Sigmoid colon (tissue), 7 donors: Measurements from ENCODE around the gene JMJD1C. TPM values are rescaled to one million over a fixed set of nuclear protein-coding genes. Genes with fewer than 3 reads are reported as not detected.

Experiments used
- DNase-seq: peaks from one replicate; pipeline ENCODE4 v3.0.0-alpha.2; 2019
- H3K27ac ChIP-seq, 4 donors: fragments of 200-600 bp; sonication (generic); one replicate each; pipeline ENCODE4 v1.5.1; 2016 to 2019; ENCODE audit warnings: mild to moderate bottlenecking in 1 of 4
- H3K27me3 ChIP-seq, 3 donors: fragments of 200-600 bp; sonication (generic); one replicate each; pipeline ENCODE4 v1.5.1; 2019; ENCODE audit warnings: mild to moderate bottlenecking in 1 of 3
- H3K36me3 ChIP-seq, 4 donors: fragments of 200-600 bp; sonication (generic); one replicate each; pipeline ENCODE4 v1.5.1; 2016 to 2019
- H3K4me1 ChIP-seq, 4 donors: fragments of 200-600 bp; sonication (generic); one replicate each; pipeline ENCODE4 v1.5.1; 2017 to 2019
- H3K4me3 ChIP-seq, 4 donors: fragments of 200-600 bp; sonication (generic); one replicate each; pipeline ENCODE4 v1.5.1; 2017 to 2019; ENCODE audit warnings: mild to moderate bottlenecking in 2 of 4, moderate library complexity in 1 of 4
- H3K9me3 ChIP-seq, 4 donors: fragments of 200-600 bp in 3 of 4; sonication (generic) in 3 of 4; one replicate each; pipeline versions ENCODE4 v1.5.1 to v1.6.1; 2013 to 2019
- CTCF ChIP-seq, 4 experiments: fragments of 450-650 bp in 3 of 4; fragments of 200-600 bp in 1 of 4; IDR thresholded peaks; one replicate each; pipeline ENCODE4 v1.5.1; 2016 to 2019; ENCODE audit warnings: antibody characterized with exemption in 4 of 4, mild to moderate bottlenecking in 3 of 4, moderate library complexity in 2 of 4
- EP300 ChIP-seq, 4 donors: sonication (generic); formaldehyde crosslinking; IDR thresholded peaks; one replicate each; pipeline ENCODE4 v1.6.1; 2017; ENCODE audit warnings: antibody characterized with exemption in 4 of 4
- POLR2A ChIP-seq, 2 donors: fragments of 450-650 bp; IDR thresholded peaks; one replicate each; pipeline ENCODE4 v1.6.1; 2016; ENCODE audit warnings: antibody characterized with exemption in 2 of 2, mild to moderate bottlenecking in 2 of 2, moderate library complexity in 2 of 2
- POLR2AphosphoS5 ChIP-seq, 4 donors: sonication (generic); formaldehyde crosslinking; IDR thresholded peaks; one replicate each; pipeline ENCODE4 v1.6.1; 2017; ENCODE audit warnings: antibody characterized with exemption in 4 of 4
- WGBS, 2 donors: extraction: QIAGEN DNeasy Blood & Tissue Kit; methylation state at CpG; one replicate each; pipeline ENCODE4 v1.1.7; 2013; 5-methylcytosine and 5-hydroxymethylcytosine counted together
- intact Hi-C: fragments of 100-400 bp; cut with DNase I; formaldehyde crosslinking; loops from one replicate; pipeline ENCODE4 v1.15.1; 2023
- polyA plus RNA-seq, 3 donors: library from polyadenylated mRNA; stranded (reverse); fragments of 200-250 nt; gene quantifications; one replicate each; pipeline ENCODE4 v1.2.3, GENCODE V29; 2013
- total RNA-seq, 4 donors: library from RNA; depleted of rRNA; stranded (reverse); fragments of >200 nt; gene quantifications; one replicate each; pipeline ENCODE4 v1.1.0, GENCODE V29; 2016
- donor health status: healthy with polysubstance abuse.
- donor health status: Bipolar disorder and iron deficiency.
- donor health status: healthy.

Gene JMJD1C
- total and polyA plus RNA-seq, 7 donors, result 13.2 to 134 (median 94.2) TPM

DNA sequence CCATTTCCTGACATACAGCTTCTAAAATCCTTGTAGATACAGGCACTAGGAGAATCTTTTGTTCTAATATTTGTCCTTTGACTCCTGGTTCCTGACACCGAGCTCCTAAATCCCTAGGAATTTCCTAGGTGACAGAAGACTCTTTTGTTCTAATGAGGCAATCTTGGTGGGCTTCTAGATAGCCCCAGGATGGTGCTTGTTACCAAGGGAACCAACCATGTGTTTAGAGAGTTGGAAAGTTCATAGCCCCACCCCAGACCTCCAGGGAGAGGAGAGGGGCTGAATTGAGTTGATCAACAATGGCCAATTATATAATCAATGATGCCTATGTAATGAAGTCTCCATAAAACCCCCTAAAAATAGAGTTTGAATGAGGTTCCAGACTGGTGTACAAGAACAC is 145.1 kb downstream of the JMJD1C start:
- Histone ChIP-seq H3K27ac (no peak overlapping the region), H3K4me1 (no peaks in the 10 kb centered on the region), H3K36me3 (no peaks in the 10 kb centered on the region), H3K4me3 (no peak overlapping the region), H3K27me3 (no peaks in the 10 kb centered on the region), H3K9me3 (no peaks in the 10 kb centered on the region)
- intact Hi-C loops, result no loop called here
- WGBS, 2 donors, result 90 to 93% methylated on average over 1 of the region's 1 CpG
- TF ChIP-seq POLR2A (IDR thresholded peaks at IDR 0.05) (no peak), EP300 (IDR thresholded peaks at IDR 0.05) (no peak), POLR2AphosphoS5 (IDR thresholded peaks at IDR 0.05) (no peak), CTCF (IDR thresholded peaks at IDR 0.05) (no peak)
- no peak for DNase-seq

- Histone ChIP-seq H3K4me1 (no peaks in the 10 kb centered on the region), H3K27me3 (no peaks in the 10 kb centered on the region), H3K27ac (no peak overlapping the region), H3K9me3 (no peaks in the 10 kb centered on the region), H3K36me3 (no peaks in the 10 kb centered on the region), H3K4me3 (no peak overlapping the region)
- no peak for TF ChIP-seq POLR2AphosphoS5 (IDR thresholded peaks at IDR 0.05)
- TF ChIP-seq POLR2A (IDR thresholded peaks at IDR 0.05), result no peak
- no peak for TF ChIP-seq EP300 (IDR thresholded peaks at IDR 0.05)
- TF ChIP-seq CTCF (IDR thresholded peaks at IDR 0.05), result no peak
- no peak for DNase-seq
- 97 to 100% methylated on average over 3 of the region's 3 CpGs for WGBS, 2 donors
- intact Hi-C loops, result no loop called here
Measured at GRCh38 chr10:63319231-63319630, 146.5 kb downstream of the JMJD1C start.

- intact Hi-C loops, result no loop called here
- H3K4me1 ChIP-seq, result no peaks in the 10 kb centered on the region
- DNase-seq, result no peak
- 77 to 84% methylated on average over 3 of the region's 3 CpGs for WGBS, 2 donors
- H3K27ac ChIP-seq, result no peak overlapping the region
- no peak overlapping the region for H3K4me3 ChIP-seq
- TF ChIP-seq EP300 (IDR thresholded peaks at IDR 0.05) (no peak), CTCF (IDR thresholded peaks at IDR 0.05) (no peak), POLR2A (IDR thresholded peaks at IDR 0.05) (no peak), POLR2AphosphoS5 (IDR thresholded peaks at IDR 0.05) (no peak)
- H3K9me3 ChIP-seq, result no peaks in the 10 kb centered on the region
- no peaks in the 10 kb centered on the region for H3K27me3 ChIP-seq
- H3K36me3 ChIP-seq, result no peaks in the 10 kb centered on the region
Measured at GRCh38 chr10:63318491-63318890, 147.3 kb downstream of the JMJD1C start.

DNA sequence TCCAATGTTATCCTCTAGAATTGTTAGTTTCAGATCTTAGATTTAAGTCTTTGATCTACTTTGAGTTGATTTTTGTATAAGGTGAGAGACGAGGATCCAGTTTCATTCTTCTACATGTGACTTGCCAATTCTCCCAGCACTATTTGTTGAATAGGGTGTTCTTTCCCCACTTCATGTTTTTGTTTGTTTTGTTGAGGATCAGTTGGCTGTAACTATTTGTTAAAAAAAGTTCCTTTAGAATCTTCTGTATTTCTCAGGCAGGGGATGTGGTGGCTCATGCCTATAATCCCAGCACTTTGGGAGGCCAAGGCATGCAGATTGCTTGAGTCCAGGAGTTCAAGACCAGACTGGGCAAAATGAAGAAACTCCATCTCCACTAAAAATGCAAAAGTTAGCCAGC is 151.8 kb downstream of the JMJD1C start:
- WGBS, 2 donors, result 89 to 90% methylated on average over 1 of the region's 1 CpG
- Histone ChIP-seq H3K4me1 (no peaks in the 10 kb centered on the region), H3K4me3 (no peak overlapping the region), H3K27me3 (no peaks in the 10 kb centered on the region), H3K36me3 (no peaks in the 10 kb centered on the region), H3K27ac (no peak overlapping the region), H3K9me3 (no peaks in the 10 kb centered on the region)
- intact Hi-C loops, result no loop called here
- TF ChIP-seq POLR2A (IDR thresholded peaks at IDR 0.05), result no peak
- no peak for TF ChIP-seq CTCF (IDR thresholded peaks at IDR 0.05)
- no peak for TF ChIP-seq EP300 (IDR thresholded peaks at IDR 0.05)
- no peak for TF ChIP-seq POLR2AphosphoS5 (IDR thresholded peaks at IDR 0.05)
- no peak for DNase-seq

DNA sequence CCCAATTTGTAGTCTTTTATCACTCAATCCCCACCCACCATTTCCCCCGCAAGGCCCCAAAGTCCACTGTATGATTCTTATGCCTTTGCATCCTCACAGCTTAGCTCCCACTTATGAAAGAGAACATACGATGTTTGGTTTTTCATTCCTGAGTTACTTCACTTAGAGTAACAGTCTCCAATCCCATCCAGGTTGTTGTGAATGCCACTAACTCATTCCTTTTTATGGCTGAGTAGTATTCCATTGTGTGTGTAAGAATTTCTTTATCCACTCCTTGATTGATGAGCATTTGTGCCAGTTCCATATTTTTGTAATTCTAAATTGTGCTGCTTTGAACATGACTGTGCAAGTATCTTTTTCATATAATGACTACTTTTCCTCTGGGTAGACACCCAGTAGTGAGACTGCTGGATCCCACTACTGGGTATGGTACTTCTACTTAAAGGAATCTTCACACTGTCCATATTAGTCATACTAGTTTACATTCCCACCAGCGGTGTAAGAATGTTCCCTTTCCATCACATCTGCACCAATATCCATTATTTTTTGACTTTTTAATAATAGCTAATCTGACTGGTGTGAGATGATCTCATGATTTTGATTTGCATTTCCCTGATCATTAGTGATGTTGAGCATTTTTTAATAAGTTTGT is 152.6 kb downstream of the JMJD1C start:
- Histone ChIP-seq H3K36me3 (no peaks in the 10 kb centered on the region), H3K27ac (no peak overlapping the region), H3K9me3 (no peaks in the 10 kb centered on the region), H3K4me1 (no peaks in the 10 kb centered on the region), H3K27me3 (no peaks in the 10 kb centered on the region), H3K4me3 (no peak overlapping the region)
- WGBS, 2 donors, result 95 to 97% methylated on average over 3 of the region's 3 CpGs
- no peak for DNase-seq
- intact Hi-C loops, result no loop called here
- TF ChIP-seq EP300 (IDR thresholded peaks at IDR 0.05), result no peak
- TF ChIP-seq POLR2A (IDR thresholded peaks at IDR 0.05), result no peak
- no peak for TF ChIP-seq CTCF (IDR thresholded peaks at IDR 0.05)
- TF ChIP-seq POLR2AphosphoS5 (IDR thresholded peaks at IDR 0.05), result no peak
